HUDEP-2 (cell line): Measurements from ENCODE around the gene NDUFB10.
A peak's percentile ranks its signal among the peaks of the same experiment; 100 is the strongest.
"Not testable (repeated sequence)": the region's sequence is repeated elsewhere in the genome, so short reads cannot be mapped to it uniquely, and the experiment has no call there.

Experiments
- DNase-seq, 76 experiments: peaks; one replicate each; lab custom pipeline; 2025; ENCODE audit not compliant: unreplicated experiment in 76 of 76; lab: John Stamatoyannopoulos, UW

NDUFB10 gene

GRCh38 chr16:1959269-1960039, at the start of gene NDUFB10:
Gene NDUFB10, plus strand, starts transcription at chr16:1959538. Its CDS starts 87 bp downstream, at chr16:1959625.
- DNase-seq = peak in 72 of 76 experiments; percentile 50 to 93 (median 80)

GRCh38 chr16:1909561-1910231, 49.6 kb upstream of the NDUFB10 start:
- no peak for DNase-seq

- DNase-seq = no peak
Measured at GRCh38 chr16:1911467-1912214, 47.7 kb upstream of the NDUFB10 start.

- DNase-seq = no peak
Measured at GRCh38 chr16:1912215-1912543, 47.2 kb upstream of the NDUFB10 start.

GRCh38 chr16:1913327-1914083, 45.8 kb upstream of the NDUFB10 start:
- DNase-seq = no peak

GRCh38 chr16:1914084-1914608, 45.2 kb upstream of the NDUFB10 start:
- peak in 4 of 76 experiments; percentile 4 to 16 (median 10) for DNase-seq

GRCh38 chr16:1914988-1915387, 44.4 kb upstream of the NDUFB10 start:
- DNase-seq = no peak

GRCh38 chr16:1915732-1916639, 43.4 kb upstream of the NDUFB10 start:
- no peak for DNase-seq

- DNase-seq = no peak
Measured at GRCh38 chr16:1916640-1916990, 42.7 kb upstream of the NDUFB10 start.

GRCh38 chr16:1917056-1917664, 42.2 kb upstream of the NDUFB10 start:
- no peak for DNase-seq

GRCh38 chr16:1917665-1918350, 41.5 kb upstream of the NDUFB10 start:
- no peak for DNase-seq

GRCh38 chr16:1918351-1919326, 40.7 kb upstream of the NDUFB10 start, which contains the start of gene HS3ST6:
Gene HS3ST6, minus strand, starts transcription at chr16:1918415. Its CDS starts 92 bp downstream, at chr16:1918323.
- no peak for DNase-seq

- no peak for DNase-seq
Measured at GRCh38 chr16:1919327-1919998, 39.9 kb upstream of the NDUFB10 start.

- DNase-seq = not testable (repeated sequence)
Measured at GRCh38 chr16:1920122-1920521, 39.2 kb upstream of the NDUFB10 start.

- peak in 42 of 76 experiments; percentile 6 to 69 (median 38) for DNase-seq
Measured at GRCh38 chr16:1920727-1921171, 38.6 kb upstream of the NDUFB10 start.

GRCh38 chr16:1922357-1922756, 37.0 kb upstream of the NDUFB10 start:
- no peak for DNase-seq
